ENCODE data around the gene GPC3.

Gene GPC3

GRCh38 chrX:133513123-133513522 lies 472.3 kb downstream of the GPC3 start:
- no peak for DNase-seq (ENCODE audit: low read depth, low spot score)

- no peak for DNase-seq (ENCODE audit: low read depth, low spot score)
These were observed 474.4 kb downstream of the GPC3 start for GRCh38 chrX:133511041-133511440.

GRCh38 chrX:133497356-133497755 lies 488.0 kb downstream of the GPC3 start:
- DNase-seq (ENCODE audit: low read depth, low spot score), result no peak

- DNase-seq (ENCODE audit: low read depth, low spot score), result no peak
These were observed 489.7 kb downstream of the GPC3 start for GRCh38 chrX:133495464-133496391.

GRCh38 chrX:133493366-133493765 lies 492.0 kb downstream of the GPC3 start:
- no peak for DNase-seq (ENCODE audit: low read depth, low spot score)

GRCh38 chrX:133490955-133491354 lies 494.4 kb downstream of the GPC3 start:
- no peak for DNase-seq (ENCODE audit: low read depth, low spot score)
